Measurements from ENCODE around the gene GNAZ. TPM values are rescaled to one million over a fixed set of nuclear protein-coding genes. Genes with fewer than 3 reads are reported as not detected.
"Not testable (repeated sequence)": the region's sequence is repeated elsewhere in the genome, so short reads cannot be mapped to it uniquely, and the experiment has no call there.

Gene GNAZ
- total RNA-seq, 1 donor from 2014 or later = under 0.01 TPM

- no peak for DNase-seq (ENCODE audit: low read depth)
- no peaks in the 10 kb centered on the region for H3K27me3 ChIP-seq (ENCODE audit: control insufficient read depth, insufficient read depth, low read length)
- no peaks in the 10 kb centered on the region for H3K36me3 ChIP-seq (ENCODE audit: control insufficient read depth, insufficient read depth, low read length)
- H3K4me3 ChIP-seq (ENCODE audit: low read depth, low read length) = no peak overlapping the region
- TF ChIP-seq CTCF (IDR thresholded peaks at IDR 0.05; ENCODE audit: insufficient read depth, low read length, severe bottlenecking) = no peak
- FAIRE-seq = no peak
Observed at GRCh38 chr22:23038902-23039301, 31.4 kb upstream of the GNAZ start.

- no peak for FAIRE-seq
- Histone ChIP-seq H3K36me3 (ENCODE audit: control insufficient read depth, insufficient read depth, low read length) (no peaks in the 10 kb centered on the region), H3K4me3 (ENCODE audit: low read depth, low read length) (no peak overlapping the region), H3K27me3 (ENCODE audit: control insufficient read depth, insufficient read depth, low read length) (no peaks in the 10 kb centered on the region)
- TF ChIP-seq CTCF (IDR thresholded peaks at IDR 0.05; ENCODE audit: insufficient read depth, low read length, severe bottlenecking) = no peak
- DNase-seq (ENCODE audit: low read depth) = peak; percentile 1
Observed at GRCh38 chr22:23042179-23042578, 28.1 kb upstream of the GNAZ start.

DNA sequence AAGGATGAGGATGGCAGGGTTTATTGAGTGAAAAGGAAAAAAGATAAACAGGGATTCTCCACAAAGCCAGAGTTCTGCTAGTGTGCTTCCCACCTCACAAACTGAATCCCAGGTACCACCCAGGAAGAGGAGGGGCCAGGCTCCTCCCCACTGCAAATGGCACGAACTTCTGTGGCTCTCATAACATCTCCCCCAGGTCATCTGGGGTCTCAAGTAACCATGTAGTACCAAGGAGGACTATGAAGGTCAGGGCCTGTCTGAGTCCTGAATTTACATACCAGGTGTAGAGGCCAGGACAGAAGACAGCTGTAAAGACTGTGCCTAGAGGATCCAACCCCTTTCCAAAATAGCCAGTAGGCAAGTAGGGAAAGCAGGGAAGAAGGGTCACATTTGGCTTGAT, 25.7 kb upstream of the GNAZ start:
- TF ChIP-seq CTCF (IDR thresholded peaks at IDR 0.05; ENCODE audit: insufficient read depth, low read length, severe bottlenecking) = no peak
- no peaks in the 10 kb centered on the region for H3K27me3 ChIP-seq (ENCODE audit: control insufficient read depth, insufficient read depth, low read length)
- DNase-seq (ENCODE audit: low read depth) = no peak
- H3K36me3 ChIP-seq (ENCODE audit: control insufficient read depth, insufficient read depth, low read length) = no peaks in the 10 kb centered on the region
- H3K4me3 ChIP-seq (ENCODE audit: low read depth, low read length) = no peak overlapping the region
- no peak for FAIRE-seq

DNA sequence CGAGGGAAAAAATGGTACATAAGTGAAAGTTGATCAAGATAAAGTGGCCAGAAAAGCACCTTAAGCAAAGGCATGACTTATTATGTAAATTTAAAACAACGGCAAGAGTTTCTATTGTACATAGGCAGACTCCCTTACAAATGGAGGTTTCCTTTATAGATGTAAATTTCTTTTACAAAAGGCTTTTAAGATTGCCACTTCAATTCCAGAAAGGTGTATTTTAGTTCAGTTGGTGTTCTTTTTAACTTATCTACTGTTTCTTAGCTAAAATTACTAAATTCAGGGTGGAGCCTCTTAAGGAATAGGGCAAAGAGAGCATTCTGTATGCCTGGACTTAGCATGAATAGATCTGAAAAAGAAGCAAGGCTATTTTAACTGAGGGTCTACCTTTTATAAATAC, 24.9 kb upstream of the GNAZ start:
- Histone ChIP-seq H3K36me3 (ENCODE audit: control insufficient read depth, insufficient read depth, low read length) (no peaks in the 10 kb centered on the region), H3K27me3 (ENCODE audit: control insufficient read depth, insufficient read depth, low read length) (no peaks in the 10 kb centered on the region), H3K4me3 (ENCODE audit: low read depth, low read length) (no peak overlapping the region)
- DNase-seq (ENCODE audit: low read depth) = no peak
- no peak for TF ChIP-seq CTCF (IDR thresholded peaks at IDR 0.05; ENCODE audit: insufficient read depth, low read length, severe bottlenecking)
- FAIRE-seq = no peak

DNA sequence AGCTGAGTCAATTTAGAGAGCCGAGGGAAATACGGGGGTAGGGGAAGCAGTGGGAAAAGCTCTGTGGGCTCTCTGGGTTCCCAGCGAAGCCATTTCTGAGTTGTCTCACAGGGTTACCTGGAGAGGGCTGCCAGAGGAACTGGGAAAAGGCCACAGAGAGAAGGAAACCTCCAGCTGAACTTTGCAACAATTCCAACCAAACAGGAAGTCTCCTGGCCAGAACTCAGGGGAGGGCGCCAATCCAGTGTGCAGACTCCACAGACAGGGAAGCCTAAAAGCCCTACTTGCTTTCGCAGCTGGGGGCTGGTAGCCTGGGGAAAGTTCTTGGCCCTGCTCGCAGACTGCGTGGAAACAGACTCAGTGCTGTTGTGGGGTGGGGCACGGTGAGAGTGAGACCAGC, 23.1 kb upstream of the GNAZ start:
- TF ChIP-seq CTCF (IDR thresholded peaks at IDR 0.05; ENCODE audit: insufficient read depth, low read length, severe bottlenecking) = no peak
- no peak for DNase-seq (ENCODE audit: low read depth)
- H3K4me3 ChIP-seq (ENCODE audit: low read depth, low read length) = no peak overlapping the region
- no peaks in the 10 kb centered on the region for H3K36me3 ChIP-seq (ENCODE audit: control insufficient read depth, insufficient read depth, low read length)
- no peaks in the 10 kb centered on the region for H3K27me3 ChIP-seq (ENCODE audit: control insufficient read depth, insufficient read depth, low read length)
- no peak for FAIRE-seq

- no peak for TF ChIP-seq CTCF (IDR thresholded peaks at IDR 0.05; ENCODE audit: insufficient read depth, low read length, severe bottlenecking)
- no peaks in the 10 kb centered on the region for H3K36me3 ChIP-seq (ENCODE audit: control insufficient read depth, insufficient read depth, low read length)
- no peak overlapping the region for H3K4me3 ChIP-seq (ENCODE audit: low read depth, low read length)
- DNase-seq (ENCODE audit: low read depth) (no peak), FAIRE-seq (no peak)
- no peaks in the 10 kb centered on the region for H3K27me3 ChIP-seq (ENCODE audit: control insufficient read depth, insufficient read depth, low read length)
Observed at GRCh38 chr22:23047742-23048141, 22.6 kb upstream of the GNAZ start.

DNA sequence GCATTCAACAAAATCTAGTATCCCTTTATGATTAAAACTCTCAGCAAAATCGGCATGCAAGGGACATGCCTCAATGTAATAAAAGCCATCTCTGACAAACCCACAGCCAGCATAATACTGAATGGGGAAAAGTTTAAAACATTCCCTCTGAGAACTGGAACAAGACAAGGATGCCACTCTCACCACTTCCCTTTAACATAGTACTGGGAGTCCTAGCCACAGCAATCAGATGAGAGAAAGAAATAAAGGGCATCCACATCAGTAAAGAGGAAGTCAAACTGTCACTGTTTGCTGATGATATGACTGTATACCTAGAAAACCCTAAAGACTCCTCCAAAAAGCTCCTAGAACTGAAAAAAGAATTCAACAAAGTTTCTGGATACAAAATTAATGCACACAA, 19.8 kb upstream of the GNAZ start:
- not testable (repeated sequence) for H3K36me3 ChIP-seq (ENCODE audit: control insufficient read depth, insufficient read depth, low read length); DNase-seq (ENCODE audit: low read depth); FAIRE-seq; H3K4me3 ChIP-seq (ENCODE audit: low read depth, low read length); H3K27me3 ChIP-seq (ENCODE audit: control insufficient read depth, insufficient read depth, low read length)
